Immature natural killer cell (primary cell): Measurements from ENCODE around the gene FADS3. TPM values are rescaled to one million over a fixed set of nuclear protein-coding genes. Genes with fewer than 3 reads are reported as not detected.

Experiments
- DNase-seq, 3 donors: peaks; one replicate each; pipeline ENCODE4 v3.0.0; 2022; ENCODE audit warnings: mixed read lengths in 1 of 3
- H3K27ac Mint-ChIP-seq, 6 donors: one replicate each; pipeline ENCODE4 v1.8.0; 2020; ENCODE audit warnings: mixed read lengths in 6 of 6, mild to moderate bottlenecking in 5 of 6, inconsistent platforms in 4 of 6, moderate library complexity in 3 of 6
- H3K27me3 Mint-ChIP-seq, 3 donors: one replicate each; pipeline ENCODE4 v1.8.0; 2020 to 2021; ENCODE audit warnings: low read depth in 3 of 3, mild to moderate bottlenecking in 3 of 3, mixed read lengths in 3 of 3, moderate library complexity in 3 of 3, inconsistent platforms in 1 of 3
- H3K36me3 Mint-ChIP-seq, 3 donors: one replicate each; pipeline ENCODE4 v1.8.0; 2020; ENCODE audit warnings: mixed read lengths in 3 of 3, inconsistent platforms in 2 of 3, mild to moderate bottlenecking in 2 of 3
- H3K4me1 Mint-ChIP-seq, 2 donors: one replicate each; pipeline ENCODE4 v1.8.0; 2020; ENCODE audit warnings: inconsistent platforms in 2 of 2, mild to moderate bottlenecking in 2 of 2, mixed read lengths in 2 of 2, moderate library complexity in 1 of 2
- H3K4me3 Mint-ChIP-seq, 5 donors: one replicate each; pipeline ENCODE4 v1.8.0; 2020; ENCODE audit warnings: mild to moderate bottlenecking in 5 of 5, mixed read lengths in 5 of 5, inconsistent platforms in 3 of 5, moderate library complexity in 3 of 5
- H3K9me3 Mint-ChIP-seq, 6 donors: one replicate each; pipeline ENCODE4 v1.8.0; 2020; ENCODE audit warnings: mild to moderate bottlenecking in 6 of 6, mixed read lengths in 6 of 6, inconsistent platforms in 4 of 6, moderate library complexity in 3 of 6
- polyA plus RNA-seq, 3 donors: library from polyadenylated mRNA; unstranded; fragments of 300-500 nt; fragmentation: Illumina TruSeq; gene quantifications; one replicate each; pipeline ENCODE4 v1.2.3, GENCODE V29; 2021

Gene FADS3
- polyA plus RNA-seq, 3 donors from 2014 or later: 3.2 to 6.2 (median 3.9) TPM

DNA sequence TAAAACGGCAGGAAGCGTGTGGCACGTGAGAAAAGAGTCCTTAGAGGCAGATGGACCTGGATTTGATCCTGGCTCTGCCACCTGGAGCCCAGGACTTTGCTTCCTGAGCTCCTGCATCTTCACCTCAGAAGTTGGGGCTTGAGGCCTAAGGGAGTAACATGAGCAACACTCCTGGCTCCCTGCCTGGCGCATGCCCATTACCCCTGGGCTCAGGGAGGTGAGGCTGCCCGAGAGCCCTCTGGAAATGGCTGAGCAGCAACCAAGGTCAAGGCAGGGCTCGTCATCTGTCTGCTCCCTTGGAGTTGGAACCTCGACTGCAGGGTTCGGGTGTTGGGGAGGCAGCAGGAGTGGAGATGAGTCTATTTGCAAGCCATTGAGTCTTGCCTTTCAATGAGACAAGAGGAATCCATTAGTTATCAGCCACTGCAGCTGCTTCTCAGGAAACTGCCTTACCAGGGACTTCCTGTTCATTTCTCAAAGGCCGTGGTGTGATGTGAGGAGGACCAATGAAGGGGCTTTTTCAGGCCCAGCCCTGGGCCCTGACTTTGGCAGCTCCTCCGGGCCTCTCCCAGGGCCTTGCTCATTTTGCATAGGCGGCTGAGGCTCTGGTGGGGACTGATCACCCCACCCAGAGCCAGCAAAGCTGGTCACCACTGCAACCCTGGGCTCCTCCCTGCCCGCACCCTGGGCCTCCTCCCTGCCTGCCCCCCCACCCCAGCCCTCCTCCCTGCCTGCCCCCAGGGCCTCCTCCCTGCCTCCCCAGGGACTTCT lies 56.9 kb downstream of the FADS3 start:
- peaks cover 67 to 71% of the 10 kb centered on the region in 2 donors for H3K4me1 Mint-ChIP-seq
- peak overlapping the region; percentile 56 to 83 (median 80) for H3K4me3 Mint-ChIP-seq
- H3K36me3 Mint-ChIP-seq: peaks cover 0 to 1% (median under 1%) of the 10 kb centered on the region in 3 donors
- H3K27ac Mint-ChIP-seq: peak overlapping the region; percentile 94 to 98 (median 96)
- no peaks in the 10 kb centered on the region for H3K9me3 Mint-ChIP-seq
- peaks cover 0 to 5% (median 2%) of the 10 kb centered on the region in 3 donors for H3K27me3 Mint-ChIP-seq
- peak; percentile 75 to 80 (median 77) for DNase-seq

DNA sequence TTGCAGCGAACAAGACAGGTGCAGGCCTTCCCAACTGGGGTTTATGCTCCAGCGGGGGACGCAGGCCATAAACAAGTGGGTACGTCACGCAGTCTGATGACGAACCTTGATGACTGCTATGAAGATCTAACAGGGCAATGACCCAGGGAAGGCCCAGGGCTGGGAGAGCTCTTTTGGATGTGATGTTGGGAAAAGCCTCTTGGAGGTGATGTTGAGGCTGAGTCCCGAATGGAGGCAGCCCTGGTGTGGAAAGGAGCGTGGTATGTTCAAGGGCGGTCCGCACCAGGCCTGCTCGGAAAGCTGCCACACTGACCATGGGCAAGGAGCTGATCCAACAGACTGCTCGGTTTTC lies 57.4 kb downstream of the FADS3 start:
- Mint-ChIP-seq H3K36me3 (no peaks in the 10 kb centered on the region), H3K9me3 (no peaks in the 10 kb centered on the region), H3K4me1 (peaks cover 73 to 76% of the 10 kb centered on the region in 2 donors), H3K27me3 (peaks cover 0 to 6% (median 2%) of the 10 kb centered on the region in 3 donors), H3K4me3 (peak overlapping the region; percentile 56 to 83 (median 80)), H3K27ac (peak overlapping the region; percentile 94 to 98 (median 96))
- no peak for DNase-seq

DNA sequence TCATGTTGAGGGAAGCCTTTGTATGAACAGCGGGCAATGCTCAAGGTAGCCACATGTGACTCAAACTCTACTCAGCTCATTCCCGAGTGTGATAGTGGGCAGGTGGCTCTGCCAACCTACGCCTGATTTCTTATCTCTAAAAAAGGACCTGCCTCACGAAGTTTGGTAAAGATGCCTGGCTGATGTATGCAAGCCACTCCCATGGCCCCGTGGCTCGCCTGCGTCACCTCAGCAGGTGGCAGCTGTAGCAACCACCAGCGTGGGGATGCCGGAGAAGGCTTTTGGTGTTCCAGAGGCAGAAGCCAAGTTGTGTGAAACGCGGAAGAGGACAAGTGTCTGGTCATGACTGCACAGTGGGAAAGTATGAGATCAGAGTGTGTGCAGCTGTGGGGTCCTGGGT lies 57.9 kb downstream of the FADS3 start:
- Mint-ChIP-seq H3K27me3 (peaks cover 0 to 6% (median 2%) of the 10 kb centered on the region in 3 donors), H3K4me3 (peak overlapping the region in 3 of 5 donors; percentile 80 to 83 (median 80)), H3K27ac (peak overlapping the region; percentile 94 to 98 (median 96)), H3K36me3 (no peaks in the 10 kb centered on the region), H3K9me3 (no peaks in the 10 kb centered on the region), H3K4me1 (peaks cover 77 to 79% of the 10 kb centered on the region in 2 donors)
- no peak for DNase-seq

- DNase-seq: no peak
- no peaks in the 10 kb centered on the region for H3K9me3 Mint-ChIP-seq
- peak overlapping the region; percentile 55 to 97 (median 96) for H3K27ac Mint-ChIP-seq
- H3K4me1 Mint-ChIP-seq: peaks cover 79% of the 10 kb centered on the region in 2 donors
- no peaks in the 10 kb centered on the region for H3K36me3 Mint-ChIP-seq
- peaks cover 0 to 6% (median 3%) of the 10 kb centered on the region in 3 donors for H3K27me3 Mint-ChIP-seq
- no peak overlapping the region for H3K4me3 Mint-ChIP-seq
Measured at GRCh38 chr11:61832754-61833153, 58.6 kb downstream of the FADS3 start.

GRCh38 chr11:61832207-61832606 lies 59.1 kb downstream of the FADS3 start:
- Mint-ChIP-seq H3K27ac (peak overlapping the region; percentile 55 to 97 (median 95)), H3K27me3 (peaks cover 0 to 6% (median 4%) of the 10 kb centered on the region in 3 donors), H3K9me3 (no peaks in the 10 kb centered on the region), H3K36me3 (no peaks in the 10 kb centered on the region), H3K4me3 (peak overlapping the region in 1 of 5 donors; percentile 11), H3K4me1 (peaks cover 80% of the 10 kb centered on the region in 2 donors)
- no peak for DNase-seq

GRCh38 chr11:61830237-61831105 lies 60.9 kb downstream of the FADS3 start:
- H3K9me3 Mint-ChIP-seq: no peaks in the 10 kb centered on the region
- DNase-seq: no peak
- H3K27me3 Mint-ChIP-seq: peaks cover 0 to 6% (median 4%) of the 10 kb centered on the region in 3 donors
- H3K4me1 Mint-ChIP-seq: peaks cover 71 to 73% of the 10 kb centered on the region in 2 donors
- peak overlapping the region; percentile 18 to 93 (median 90) for H3K4me3 Mint-ChIP-seq
- H3K36me3 Mint-ChIP-seq: no peaks in the 10 kb centered on the region
- H3K27ac Mint-ChIP-seq: peak overlapping the region; percentile 24 to 97 (median 76)

DNA sequence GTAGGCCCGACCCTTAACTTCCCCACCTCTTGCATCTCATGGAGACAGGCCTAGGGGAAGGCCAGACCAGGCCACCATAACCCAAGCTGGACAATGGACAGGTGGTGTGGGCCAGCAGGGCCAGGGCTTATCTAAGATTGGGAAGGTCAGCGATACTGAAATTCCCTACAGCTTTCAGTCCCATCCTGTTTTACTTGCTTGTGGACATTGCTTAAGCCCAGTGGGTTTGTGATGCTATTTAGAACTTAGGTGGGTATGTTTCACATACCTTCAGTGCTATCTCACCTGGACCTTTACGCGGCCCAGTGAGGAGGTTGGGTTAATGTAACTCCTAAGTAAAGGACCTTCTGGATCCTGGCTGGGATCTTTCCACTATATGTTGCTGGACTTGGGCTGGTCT lies 61.5 kb downstream of the FADS3 start:
- Mint-ChIP-seq H3K27me3 (peaks cover 0 to 6% (median 2%) of the 10 kb centered on the region in 3 donors), H3K4me1 (peaks cover 65 to 67% of the 10 kb centered on the region in 2 donors), H3K4me3 (peak overlapping the region; percentile 90 to 95 (median 92)), H3K27ac (peak overlapping the region in 4 of 6 donors; percentile 0 to 94 (median 75)), H3K36me3 (no peaks in the 10 kb centered on the region), H3K9me3 (no peaks in the 10 kb centered on the region)
- DNase-seq: no peak

DNA sequence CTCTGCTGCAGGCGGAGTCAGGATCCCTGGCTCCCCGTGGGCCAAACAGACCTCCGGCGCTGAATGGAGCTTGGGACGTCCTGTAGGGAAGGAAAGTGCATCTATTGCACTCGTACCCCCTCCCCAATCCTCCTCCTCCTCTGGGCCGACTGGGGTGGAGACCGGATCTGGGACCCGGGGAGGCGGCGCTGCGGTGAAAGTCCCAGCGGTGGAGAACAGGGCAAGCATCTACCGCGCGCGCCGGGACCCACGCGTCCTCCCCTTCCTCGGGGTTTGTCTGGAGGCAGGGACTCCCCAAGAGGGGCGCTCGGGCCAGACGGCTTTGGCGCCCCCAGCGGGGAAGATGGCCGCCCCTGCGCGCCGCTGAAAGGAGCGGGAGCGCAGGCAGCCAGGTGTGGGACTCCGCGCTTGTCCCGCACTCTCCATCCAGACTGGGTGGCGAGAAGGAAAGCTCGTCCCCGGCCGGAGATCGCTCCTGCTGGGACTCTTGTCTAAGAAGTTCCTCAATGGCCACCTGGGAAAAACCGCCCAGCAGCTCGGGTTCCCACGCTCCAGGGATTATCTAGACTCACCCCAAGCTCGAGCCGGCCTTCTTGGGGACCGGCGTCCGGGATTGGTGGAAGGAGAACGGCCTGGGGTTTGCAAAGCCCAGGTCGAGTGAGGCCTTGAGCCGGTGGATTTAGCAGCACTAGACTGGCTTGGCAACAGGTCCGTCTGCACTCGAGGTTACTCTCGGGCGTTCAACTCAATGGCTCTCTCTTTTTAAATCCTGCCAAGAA lies 62.5 kb downstream of the FADS3 start:
- Mint-ChIP-seq H3K27me3 (peaks cover 0 to 3% (median 2%) of the 10 kb centered on the region in 3 donors), H3K4me3 (peak overlapping the region; percentile 90 to 95 (median 92)), H3K4me1 (peaks cover 56 to 57% of the 10 kb centered on the region in 2 donors), H3K36me3 (no peaks in the 10 kb centered on the region), H3K27ac (peak overlapping the region; percentile 48 to 94 (median 82)), H3K9me3 (no peaks in the 10 kb centered on the region)
- peak; percentile 44 to 50 (median 48) for DNase-seq

GRCh38 chr11:61828379-61828628 lies 63.0 kb downstream of the FADS3 start:
- Mint-ChIP-seq H3K27me3 (peaks cover 0 to 2% (median 2%) of the 10 kb centered on the region in 3 donors), H3K36me3 (no peaks in the 10 kb centered on the region), H3K4me1 (peaks cover 50 to 52% of the 10 kb centered on the region in 2 donors), H3K27ac (peak overlapping the region; percentile 48 to 94 (median 82)), H3K9me3 (no peaks in the 10 kb centered on the region), H3K4me3 (peak overlapping the region; percentile 90 to 95 (median 92))
- DNase-seq: no peak

DNA sequence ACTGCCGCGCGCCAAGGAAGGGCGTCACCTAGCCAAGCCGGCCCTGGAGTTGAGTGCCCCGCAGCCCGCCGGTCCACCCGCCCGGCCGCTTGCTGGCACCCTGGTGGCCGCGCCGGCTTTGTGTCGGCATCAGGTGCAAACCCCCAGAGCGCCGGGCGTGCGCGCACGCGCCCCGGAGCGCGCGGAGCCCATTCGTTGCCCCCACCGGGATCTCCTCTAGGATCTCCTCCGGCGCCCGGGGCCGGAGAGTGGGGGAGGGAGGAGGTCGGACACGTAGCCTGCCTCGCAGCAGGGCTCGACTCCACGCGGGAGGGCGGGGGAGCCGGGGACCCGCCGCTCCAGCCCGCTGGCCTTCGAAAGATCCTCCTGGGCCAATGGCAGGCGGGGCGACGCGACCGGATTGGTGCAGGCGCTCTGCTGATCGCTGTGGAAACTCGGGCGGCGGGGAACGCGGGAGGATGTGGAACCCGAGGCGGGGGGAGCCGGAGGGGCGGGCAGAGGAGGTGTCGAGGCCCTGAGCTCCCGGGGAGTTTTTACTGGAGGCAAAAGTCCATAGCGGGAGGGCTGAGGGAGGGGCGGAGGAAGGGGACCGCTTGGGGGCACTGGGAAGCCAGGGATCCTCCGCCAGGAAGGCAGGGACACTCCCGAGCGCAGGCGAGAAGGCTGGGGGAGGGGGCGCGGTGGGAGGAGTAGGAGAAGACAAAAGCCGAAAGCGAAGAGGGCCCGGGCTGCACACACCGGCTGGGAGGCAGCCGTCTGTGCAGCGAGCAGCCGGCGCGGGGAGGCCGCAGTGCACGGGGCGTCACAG lies 63.6 kb downstream of the FADS3 start, which contains the start of gene FADS2:
FADS2 (plus strand) TSS at position 730 of the 808 bp plus-strand sequence. CDS start 91 bp downstream, outside the sequence.
- DNase-seq: peak; percentile 77 to 82 (median 78)
- Mint-ChIP-seq H3K27ac (peak within 1 kb of the TSS; percentile 60 to 94 (median 82)), H3K4me3 (peak within 1 kb of the TSS; percentile 90 to 95 (median 92)), H3K4me1 (peaks cover 45 to 46% of the 10 kb centered on the region in 2 donors), H3K36me3 (no peaks in the 10 kb centered on the region), H3K27me3 (peaks cover 0 to 2% (median 2%) of the 10 kb centered on the region in 3 donors), H3K9me3 (no peaks in the 10 kb centered on the region)

DNA sequence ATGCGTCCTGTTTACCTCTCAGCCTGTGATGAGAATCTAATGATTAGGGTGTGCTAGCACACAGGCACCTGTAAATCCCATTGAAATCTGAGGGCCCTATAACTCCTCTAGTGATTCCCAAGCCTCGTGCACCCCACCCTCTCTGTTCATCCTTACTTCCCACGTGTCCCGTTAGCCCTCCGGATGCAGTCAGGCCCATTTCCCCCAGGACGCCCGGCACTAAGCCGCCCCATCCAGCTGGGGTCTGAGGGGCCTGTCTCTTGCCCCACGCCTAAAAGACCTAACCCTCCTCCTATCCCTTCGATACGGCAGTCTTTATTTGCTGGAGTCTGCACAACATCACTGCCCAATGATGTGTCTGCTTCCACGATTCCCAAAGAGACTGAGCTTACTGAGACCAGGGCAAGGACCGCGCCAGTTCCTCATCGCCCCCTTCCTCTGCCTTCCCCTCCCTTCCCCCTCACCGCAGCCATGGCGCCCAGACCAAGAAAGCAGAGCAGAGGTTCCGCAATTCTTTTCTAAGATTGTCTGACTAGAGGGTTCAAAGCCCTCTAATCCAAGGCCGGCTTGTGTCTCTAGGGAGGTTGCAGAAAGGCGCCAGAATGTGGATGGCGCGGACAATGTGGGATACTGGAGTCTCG lies 64.3 kb downstream of the FADS3 start:
- H3K27ac Mint-ChIP-seq: peak overlapping the region; percentile 60 to 93 (median 82)
- H3K9me3 Mint-ChIP-seq: no peaks in the 10 kb centered on the region
- DNase-seq: peak in 1 of 3 donors; percentile 5
- H3K36me3 Mint-ChIP-seq: no peaks in the 10 kb centered on the region
- peaks cover 0 to 2% (median 2%) of the 10 kb centered on the region in 3 donors for H3K27me3 Mint-ChIP-seq
- H3K4me3 Mint-ChIP-seq: peak overlapping the region; percentile 90 to 95 (median 92)
- H3K4me1 Mint-ChIP-seq: peaks cover 39 to 42% of the 10 kb centered on the region in 2 donors
